ENCODE results near the gene PDE6B. TPM values are rescaled to one million over a fixed set of nuclear protein-coding genes. Genes with fewer than 3 reads are reported as not detected.
"Not testable (repeated sequence)": the region's sequence is repeated elsewhere in the genome, so short reads cannot be mapped to it uniquely, and the experiment has no call there.

PDE6B gene
- total RNA-seq, 2 experiments from 2014 or later: 10.0 to 14.6 TPM

DNA sequence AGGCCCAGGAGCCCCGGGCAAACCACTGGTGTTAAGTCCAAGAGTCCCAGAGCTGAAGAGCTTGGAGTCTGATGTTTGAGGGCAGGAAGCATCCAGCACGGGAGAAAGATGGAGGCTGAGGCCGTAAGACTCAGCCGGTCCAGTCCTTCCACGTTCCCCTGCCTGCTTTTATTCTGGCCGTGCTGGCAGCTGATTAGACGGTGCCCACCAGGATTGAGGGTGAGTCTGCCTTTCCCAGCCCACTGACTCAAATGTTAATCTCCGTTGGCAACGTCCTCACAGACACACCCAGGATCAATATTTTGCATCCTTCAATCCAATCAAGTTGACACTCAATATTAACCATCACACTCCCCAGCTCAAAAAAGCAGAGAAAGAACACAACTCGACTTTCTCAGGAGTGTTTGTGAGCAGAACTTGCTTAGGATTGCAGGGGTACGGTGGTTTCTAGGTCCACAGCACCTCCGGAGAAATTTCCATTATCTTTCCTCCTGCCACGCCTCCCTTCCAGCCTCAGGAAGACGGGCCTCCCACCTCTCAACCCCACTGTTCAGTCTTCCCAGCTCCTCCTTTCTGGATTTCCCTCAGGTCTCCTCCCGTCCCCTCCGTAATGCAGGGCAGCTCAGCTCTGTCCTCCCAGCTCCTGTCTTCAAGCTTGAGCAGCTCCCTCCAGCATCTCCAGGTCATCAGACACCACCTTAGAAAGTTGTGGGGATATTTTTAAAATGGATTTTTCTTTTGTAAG lies 36.0 kb upstream of the PDE6B start:
- Mint-ChIP-seq H3K36me3 (no peaks in the 10 kb centered on the region), H3K4me1 (no peaks in the 10 kb centered on the region), H3K9me3 (ENCODE audit: low read depth) (peaks cover 14% of the 10 kb centered on the region), H3K27me3 (no peaks in the 10 kb centered on the region), H3K27ac (no peak overlapping the region), H3K4me3 (no peak overlapping the region)
- CTCF ChIA-PET: no interaction called here
- ATAC-seq: no peak
- DNase-seq: no peak

DNA sequence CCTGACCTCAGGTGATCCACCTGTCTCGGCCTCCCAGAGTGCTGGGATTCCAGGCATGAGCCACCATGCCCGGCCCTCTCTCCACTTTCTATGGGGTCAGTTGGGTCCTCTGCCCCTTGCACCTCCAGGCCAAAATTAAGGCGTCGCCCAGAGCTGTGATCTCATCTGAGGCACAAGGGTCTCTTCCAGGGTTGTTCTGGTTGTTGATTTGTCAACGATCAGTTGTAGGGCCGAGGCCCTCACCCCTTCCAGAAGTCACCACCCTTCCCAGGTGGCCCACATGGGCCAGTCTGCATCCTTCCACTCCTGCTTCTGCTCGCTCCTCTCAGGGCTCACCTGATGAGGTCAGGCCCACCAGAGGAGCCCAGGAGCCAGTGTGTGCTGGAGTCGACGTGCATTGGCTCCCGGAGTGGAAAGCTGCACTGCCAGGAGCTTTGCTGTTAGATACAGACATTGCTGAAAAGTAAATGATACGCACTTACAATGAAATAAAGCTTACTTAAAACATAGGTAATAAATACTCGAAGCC lies 35.0 kb upstream of the PDE6B start:
- no peak for ATAC-seq
- no peaks in the 10 kb centered on the region for H3K4me1 Mint-ChIP-seq
- H3K36me3 Mint-ChIP-seq: no peaks in the 10 kb centered on the region
- DNase-seq: no peak
- peaks cover 16% of the 10 kb centered on the region for H3K9me3 Mint-ChIP-seq (ENCODE audit: low read depth)
- CTCF ChIA-PET: no interaction called here
- no peak overlapping the region for H3K27ac Mint-ChIP-seq
- no peak overlapping the region for H3K4me3 Mint-ChIP-seq
- H3K27me3 Mint-ChIP-seq: no peaks in the 10 kb centered on the region

DNA sequence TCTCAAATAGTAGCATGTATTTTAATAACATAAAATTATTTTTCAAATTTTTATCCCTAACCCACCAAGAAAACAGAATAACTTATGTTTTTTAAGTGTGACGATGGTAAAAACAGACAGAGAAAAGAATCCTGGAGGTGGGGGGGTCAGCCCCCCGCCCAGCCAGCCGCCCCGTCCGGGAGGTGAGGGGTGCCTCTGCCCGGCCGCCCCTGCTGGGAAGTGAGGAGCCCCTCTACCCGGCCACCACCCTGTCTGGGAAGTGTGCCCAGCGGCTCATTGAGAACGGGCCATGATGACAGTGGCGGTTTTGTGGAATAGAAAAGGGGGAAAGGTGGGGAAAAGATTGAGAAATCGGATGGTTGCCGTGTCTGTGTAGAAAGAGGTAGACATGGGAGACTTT lies 33.2 kb upstream of the PDE6B start:
- H3K27ac Mint-ChIP-seq, H3K4me1 Mint-ChIP-seq, H3K4me3 Mint-ChIP-seq, CTCF ChIA-PET, H3K36me3 Mint-ChIP-seq, DNase-seq, ATAC-seq: not testable (repeated sequence)
- H3K27me3 Mint-ChIP-seq: peaks cover 12% of the 10 kb centered on the region
- H3K9me3 Mint-ChIP-seq (ENCODE audit: low read depth): peaks cover 18% of the 10 kb centered on the region

DNA sequence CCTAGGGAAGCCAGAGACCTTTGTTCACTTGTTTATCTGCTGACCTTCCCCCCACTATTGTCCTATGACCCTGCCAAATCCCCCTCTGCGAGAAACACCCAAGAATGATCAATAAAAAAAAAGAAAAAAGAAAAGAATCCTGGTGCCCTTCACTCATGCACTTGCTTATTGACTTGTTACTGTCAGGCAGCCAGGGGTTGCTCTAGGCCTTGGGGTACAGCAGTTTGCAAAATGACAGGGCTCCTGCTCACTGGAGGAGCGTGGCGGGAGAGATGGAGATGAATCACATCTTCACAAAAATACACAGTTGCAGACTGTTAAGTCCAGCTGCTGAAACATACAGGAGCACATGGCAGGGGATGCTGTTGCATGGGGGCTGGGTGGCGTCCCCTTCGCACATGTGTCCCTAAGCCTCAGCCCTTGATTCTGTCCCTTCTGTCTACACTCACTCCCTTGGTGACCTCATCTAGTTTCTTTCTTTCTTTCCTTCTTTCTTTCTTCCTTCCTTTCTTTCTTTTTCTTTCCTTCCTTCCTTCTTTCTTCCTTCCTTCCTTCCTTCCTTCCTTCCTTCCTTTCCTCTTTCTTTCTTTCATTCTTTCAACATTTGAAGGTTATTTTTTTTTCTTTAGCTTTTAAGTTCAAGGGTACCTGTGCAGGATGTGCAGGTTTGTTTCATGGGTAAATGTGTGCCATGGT lies 32.4 kb upstream of the PDE6B start:
- Mint-ChIP-seq H3K27ac (no peak overlapping the region), H3K36me3 (no peaks in the 10 kb centered on the region), H3K9me3 (ENCODE audit: low read depth) (peaks cover 15% of the 10 kb centered on the region), H3K27me3 (peaks cover 15% of the 10 kb centered on the region), H3K4me1 (no peaks in the 10 kb centered on the region), H3K4me3 (no peak overlapping the region)
- DNase-seq (no peak), ATAC-seq (no peak)
- CTCF ChIA-PET: no interaction called here

DNA sequence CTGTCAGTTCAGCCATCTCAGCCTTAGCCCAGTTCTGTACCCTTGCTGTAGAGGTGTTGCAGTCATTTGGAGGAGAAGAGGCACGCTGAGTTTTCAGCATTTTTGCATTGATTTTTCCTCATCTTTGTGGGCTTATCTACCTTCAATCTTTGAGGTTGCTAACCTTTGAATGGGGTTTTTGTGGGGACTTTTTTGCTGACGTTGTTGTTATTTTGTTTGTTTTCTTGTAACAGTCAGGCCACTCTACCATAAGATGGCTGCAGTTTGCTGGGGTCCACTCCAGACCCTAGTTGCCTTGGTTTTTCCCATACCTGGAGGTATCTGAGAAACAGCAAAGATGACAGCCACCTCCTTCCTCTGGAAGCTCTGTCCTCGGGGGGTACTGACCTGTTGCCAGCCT lies 26.4 kb upstream of the PDE6B start:
- no peak for DNase-seq
- CTCF ChIA-PET: no interaction called here
- Mint-ChIP-seq H3K36me3 (no peaks in the 10 kb centered on the region), H3K9me3 (ENCODE audit: low read depth) (peaks cover 13% of the 10 kb centered on the region), H3K27ac (no peak overlapping the region), H3K4me3 (no peak overlapping the region), H3K27me3 (peaks cover 17% of the 10 kb centered on the region), H3K4me1 (peaks cover 3% of the 10 kb centered on the region)
- ATAC-seq: no peak

DNA sequence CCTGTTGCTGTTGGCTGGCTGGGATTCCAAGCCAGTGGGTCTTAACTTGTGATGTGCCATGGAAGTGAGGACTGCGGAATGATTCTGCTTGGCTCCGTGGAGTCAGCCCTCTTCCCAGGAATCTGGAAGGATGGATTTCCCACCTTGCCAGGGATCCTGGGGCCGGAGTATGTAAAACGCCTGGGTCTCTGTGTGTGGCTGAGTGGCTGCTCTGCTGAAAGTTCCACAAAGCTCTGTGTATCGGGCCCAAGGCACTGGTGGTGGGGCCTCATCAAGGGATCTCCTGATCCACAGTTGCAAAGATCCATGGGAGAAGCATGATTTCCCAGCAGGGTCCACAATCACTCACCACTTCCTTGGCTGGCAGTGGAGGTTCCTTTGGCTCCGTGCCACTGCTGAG lies 25.2 kb upstream of the PDE6B start:
- Mint-ChIP-seq H3K4me3 (no peak overlapping the region), H3K9me3 (ENCODE audit: low read depth) (peaks cover 8% of the 10 kb centered on the region), H3K27me3 (peaks cover 17% of the 10 kb centered on the region), H3K36me3 (no peaks in the 10 kb centered on the region), H3K27ac (no peak overlapping the region), H3K4me1 (peaks cover 6% of the 10 kb centered on the region)
- CTCF ChIA-PET: no interaction called here
- no peak for DNase-seq
- no peak for ATAC-seq

DNA sequence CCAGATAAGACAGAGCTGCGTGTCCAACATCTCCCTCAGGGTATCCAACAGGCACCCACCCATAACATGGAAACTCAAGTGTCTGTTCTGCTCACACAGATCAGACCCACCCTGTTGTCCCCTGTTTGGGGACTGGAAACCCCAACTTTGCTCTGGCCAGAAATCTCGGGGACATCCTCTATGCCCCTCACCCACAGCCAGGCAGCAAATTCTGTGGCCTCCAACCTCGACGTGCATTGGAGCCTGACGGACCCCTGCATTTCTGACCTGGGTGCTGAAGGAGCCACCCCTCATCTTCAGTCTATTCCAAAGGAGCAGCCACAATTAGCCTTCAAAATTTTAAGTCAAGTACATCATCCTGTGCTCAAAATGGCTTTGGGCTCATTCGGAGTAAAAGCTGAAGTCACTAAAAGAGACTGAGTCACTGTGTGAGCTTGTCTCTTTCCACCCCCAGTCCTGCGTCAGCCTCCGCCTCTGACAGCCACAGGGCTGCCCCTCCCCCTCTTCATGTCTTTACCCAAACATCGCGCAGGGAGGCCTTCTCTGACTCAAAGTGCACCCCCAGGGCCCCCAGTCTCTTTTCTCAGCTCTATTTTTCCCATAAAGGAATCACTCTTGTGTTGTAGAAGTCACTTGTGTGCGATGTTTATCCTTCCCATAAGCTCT lies 24.4 kb upstream of the PDE6B start:
- DNase-seq (no peak), ATAC-seq (no peak)
- peaks cover 6% of the 10 kb centered on the region for H3K9me3 Mint-ChIP-seq (ENCODE audit: low read depth)
- H3K4me3 Mint-ChIP-seq: no peak overlapping the region
- CTCF ChIA-PET: no interaction called here
- H3K27ac Mint-ChIP-seq: no peak overlapping the region
- H3K27me3 Mint-ChIP-seq: peaks cover 14% of the 10 kb centered on the region
- peaks cover 8% of the 10 kb centered on the region for H3K4me1 Mint-ChIP-seq
- H3K36me3 Mint-ChIP-seq: no peaks in the 10 kb centered on the region

DNA sequence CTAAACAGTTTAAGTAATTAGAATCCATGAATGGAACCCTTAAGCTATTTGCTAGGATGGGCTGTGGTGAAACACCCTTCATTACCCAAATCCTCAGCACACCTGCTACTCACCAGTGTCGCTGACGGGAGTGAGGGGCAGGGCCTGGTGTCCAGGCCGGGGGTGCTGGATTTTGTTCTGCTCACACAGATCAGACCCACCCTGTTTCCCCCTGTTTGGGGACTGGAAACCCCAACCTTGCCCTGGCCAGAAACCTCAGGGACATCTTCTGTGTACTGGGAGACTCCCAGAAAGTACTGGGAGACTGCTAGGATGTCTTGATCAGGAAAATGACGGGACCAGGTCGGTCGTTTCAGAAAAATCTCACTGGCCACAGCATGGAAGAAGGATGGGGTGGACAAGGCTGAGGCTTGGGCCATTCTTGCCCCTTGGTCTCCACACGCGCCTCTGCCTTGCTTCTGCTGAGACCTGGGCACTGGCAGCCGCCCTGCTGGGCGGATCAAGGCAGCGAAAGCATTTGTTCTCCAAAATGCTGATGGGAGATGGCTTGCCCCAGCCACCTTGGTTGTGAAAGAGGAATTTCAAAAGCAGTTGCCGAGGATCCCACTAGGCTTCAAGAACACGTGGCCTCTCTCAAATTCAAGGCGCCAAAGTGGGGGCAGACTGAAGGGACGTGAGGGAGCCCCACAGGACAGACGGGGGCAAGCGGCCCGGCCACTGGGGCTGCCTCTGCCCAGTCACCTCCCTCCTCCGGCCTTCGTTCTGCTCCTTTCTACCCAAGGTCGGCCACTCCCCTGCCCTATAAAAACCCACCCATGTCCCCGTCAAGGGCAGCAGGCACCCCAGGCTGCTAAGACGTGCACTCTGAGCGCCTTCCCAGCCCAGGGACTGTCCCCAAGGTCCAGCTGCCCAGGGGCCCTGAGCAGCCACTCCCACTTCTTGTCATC lies 23.5 kb upstream of the PDE6B start:
- CTCF ChIA-PET: interaction anchor here (1.2 kb wide), 1 partner anchor 72 kb away, joined by 5 read pairs; the partner anchor contains the start of genes ATP5ME and MYL5

DNA sequence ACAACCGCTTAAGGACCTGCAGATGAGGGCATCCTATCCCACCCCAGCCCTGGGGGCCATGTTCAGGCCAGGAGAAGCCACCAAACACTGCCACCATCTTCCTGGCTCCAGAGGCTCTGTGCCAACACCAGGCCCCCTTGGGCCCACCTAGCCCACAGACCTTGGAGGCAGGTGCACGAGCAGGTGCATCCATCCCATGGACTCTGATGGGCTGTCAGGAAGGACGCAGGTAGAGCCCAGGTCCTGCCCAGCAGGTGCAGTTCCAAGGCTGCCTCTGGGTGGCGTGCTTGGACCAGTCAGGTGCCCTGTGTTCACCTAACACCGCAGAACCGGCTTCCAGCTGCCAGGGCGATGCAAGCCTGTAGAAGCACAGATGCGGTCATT lies 22.8 kb upstream of the PDE6B start:
- peaks cover 5% of the 10 kb centered on the region for H3K27me3 Mint-ChIP-seq
- peak; percentile 65 for ATAC-seq
- H3K4me1 Mint-ChIP-seq: peaks cover 8% of the 10 kb centered on the region
- peaks cover 2% of the 10 kb centered on the region for H3K9me3 Mint-ChIP-seq (ENCODE audit: low read depth)
- CTCF ChIA-PET: interaction anchor here (0.8 to 1.2 kb wide), 3 partner anchors 9 to 140 kb away, joined by 3 to 5 read pairs (median 3); partner anchors contain the start of genes ATP5ME and MYL5
- H3K27ac Mint-ChIP-seq: no peak overlapping the region
- H3K4me3 Mint-ChIP-seq: no peak overlapping the region
- DNase-seq: peak; percentile 69
- H3K36me3 Mint-ChIP-seq: no peaks in the 10 kb centered on the region

More for the DNA sequence above, 23.5 kb upstream of the PDE6B start:
- ATAC-seq (no peak), DNase-seq (no peak)
- Mint-ChIP-seq H3K27me3 (peaks cover 8% of the 10 kb centered on the region), H3K27ac (no peak overlapping the region), H3K4me3 (no peak overlapping the region), H3K9me3 (ENCODE audit: low read depth) (peaks cover 3% of the 10 kb centered on the region), H3K36me3 (no peaks in the 10 kb centered on the region), H3K4me1 (peaks cover 8% of the 10 kb centered on the region)

DNA sequence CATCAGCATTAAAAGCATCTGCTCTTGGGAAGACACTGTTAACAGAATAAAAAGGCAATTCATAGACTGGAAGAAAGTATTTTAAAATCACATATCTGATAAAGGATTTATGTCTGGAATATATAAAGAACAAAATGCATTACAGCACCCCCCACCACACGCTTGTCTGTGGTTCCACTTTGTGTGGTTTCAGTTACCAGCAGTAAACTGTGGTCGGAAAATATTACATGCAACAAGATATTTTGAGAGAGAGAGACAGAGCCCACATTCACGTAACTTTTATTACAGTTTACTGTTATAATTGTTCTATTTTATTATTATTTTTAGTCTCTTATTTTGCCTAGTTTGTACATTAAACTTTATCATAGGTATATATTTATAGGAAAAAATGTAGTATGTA lies 21.2 kb upstream of the PDE6B start:
- Mint-ChIP-seq H3K27ac (no peak overlapping the region), H3K36me3 (no peaks in the 10 kb centered on the region), H3K4me3 (no peak overlapping the region), H3K27me3 (peaks cover 2% of the 10 kb centered on the region), H3K9me3 (ENCODE audit: low read depth) (peaks cover 2% of the 10 kb centered on the region), H3K4me1 (peaks cover 8% of the 10 kb centered on the region)
- peak; percentile 52 for DNase-seq
- CTCF ChIA-PET: interaction anchor here (0.7 to 0.8 kb wide), 2 partner anchors 216 to 330 kb away, joined by 3 to 5 read pairs; no protein-coding TSS in a partner anchor
- no peak for ATAC-seq

DNA sequence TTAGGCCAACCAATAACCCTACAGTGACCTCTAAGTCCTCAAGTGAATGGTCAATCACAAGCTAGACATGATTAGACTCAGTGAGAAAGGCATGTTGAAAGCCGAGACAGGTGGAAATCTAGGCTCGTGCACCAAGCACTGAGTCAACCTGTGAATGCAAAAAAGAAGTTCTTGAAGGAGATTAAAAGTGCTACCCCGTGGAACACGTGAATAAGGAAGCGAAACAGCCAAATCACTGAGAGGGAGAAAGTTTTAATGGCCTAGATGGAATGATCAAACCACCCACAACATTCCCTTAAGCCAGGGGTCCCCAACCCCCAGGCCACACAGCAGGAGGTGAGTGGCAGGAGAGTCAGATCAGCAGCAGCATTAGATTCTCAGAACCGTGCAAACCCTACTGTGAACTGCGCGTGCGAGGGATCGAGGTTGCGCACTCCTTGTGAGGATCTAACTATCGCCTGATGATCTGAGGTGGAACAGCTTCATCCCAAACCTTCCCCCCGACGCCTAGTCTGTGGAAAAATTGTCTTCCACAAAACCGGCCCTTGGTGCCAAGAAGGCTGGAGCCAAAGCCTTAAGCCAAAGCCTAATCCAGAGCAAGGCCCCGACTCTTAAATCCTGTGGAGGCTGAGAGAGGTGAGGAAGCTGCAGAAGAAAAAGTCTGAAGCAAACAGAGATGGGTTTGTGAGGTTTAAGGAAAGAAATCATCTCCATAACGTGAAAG lies 19.5 kb upstream of the PDE6B start:
- ATAC-seq: no peak
- Mint-ChIP-seq H3K4me3 (no peak overlapping the region), H3K27me3 (peaks cover 4% of the 10 kb centered on the region), H3K4me1 (peaks cover 8% of the 10 kb centered on the region), H3K27ac (no peak overlapping the region), H3K36me3 (no peaks in the 10 kb centered on the region), H3K9me3 (ENCODE audit: low read depth) (peaks cover 6% of the 10 kb centered on the region)
- DNase-seq: no peak
- CTCF ChIA-PET: no interaction called here

DNA sequence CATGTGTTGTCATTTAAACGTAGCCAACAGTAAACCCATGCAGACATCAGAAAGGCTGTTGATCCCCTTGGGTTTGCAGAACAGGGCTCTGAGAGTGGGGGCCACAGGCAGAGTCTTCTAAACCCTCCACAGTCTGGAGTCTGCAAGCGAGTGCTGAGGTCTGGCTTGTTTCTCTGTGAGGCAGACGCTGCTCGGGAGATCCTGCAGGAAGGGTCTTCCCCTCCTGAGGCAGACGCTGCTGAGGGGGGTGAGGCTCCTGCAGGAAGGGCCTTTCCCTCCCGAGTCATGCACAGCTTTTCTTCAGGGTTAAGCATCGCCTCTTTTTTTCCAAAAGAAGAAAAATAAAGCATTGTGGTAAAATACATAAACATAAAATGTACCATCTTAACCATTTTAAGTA lies 17.1 kb upstream of the PDE6B start:
- Mint-ChIP-seq H3K36me3 (no peaks in the 10 kb centered on the region), H3K4me3 (no peak overlapping the region), H3K27ac (no peak overlapping the region), H3K27me3 (peaks cover 2% of the 10 kb centered on the region), H3K4me1 (peaks cover 8% of the 10 kb centered on the region), H3K9me3 (ENCODE audit: low read depth) (peaks cover 4% of the 10 kb centered on the region)
- CTCF ChIA-PET: no interaction called here
- DNase-seq (peak; percentile 34), ATAC-seq (no peak)
